Large intestine (tissue), 3 donors: ENCODE data around the gene GAB4. TPM values are rescaled to one million over a fixed set of nuclear protein-coding genes. Genes with fewer than 3 reads are reported as not detected.
A peak's percentile ranks its signal among the peaks of the same experiment; 100 is the strongest.
"Not testable (repeated sequence)": the region's sequence is repeated elsewhere in the genome, so short reads cannot be mapped to it uniquely, and the experiment has no call there.

Experiments
- DNase-seq, 2 donors: peaks; one replicate each; pipeline versions ENCODE4 v3.0.0 to v3.0.0-alpha.2; 2013
- H3K27ac ChIP-seq: one replicate; pipeline ENCODE4 v1.5.1; 2013; ENCODE audit warnings: low read length
- H3K27me3 ChIP-seq: 2 replicates; pipeline ENCODE4 v1.6.1; 2013; ENCODE audit warnings: low read length; ENCODE audit not compliant: control insufficient read depth, insufficient read depth
- H3K36me3 ChIP-seq: 2 replicates; pipeline ENCODE4 v1.6.1; 2013; ENCODE audit warnings: low read length; ENCODE audit not compliant: control insufficient read depth, insufficient read depth
- H3K4me1 ChIP-seq: one replicate; pipeline ENCODE4 v1.6.1; 2013; ENCODE audit warnings: low read length; ENCODE audit not compliant: control insufficient read depth, insufficient read depth
- H3K4me3 ChIP-seq: one replicate; pipeline ENCODE4 v1.5.1; 2013; ENCODE audit warnings: low read length
- H3K9me3 ChIP-seq: one replicate; pipeline ENCODE4 v1.6.1; 2013; ENCODE audit warnings: mild to moderate bottlenecking, low read depth, low read length, moderate library complexity; ENCODE audit not compliant: control insufficient read depth
- WGBS: methylation state at CpG from one replicate; pipeline ENCODE4 v1.1.5; 2013; ENCODE audit warnings: low lambda C conversion rate; ENCODE audit not compliant: insufficient coverage; 5-methylcytosine and 5-hydroxymethylcytosine counted together
- polyA plus RNA-seq: library from polyadenylated mRNA; unstranded; fragments of 120-200 nt; gene quantifications from one replicate; pipeline ENCODE4 v1.2.1, GENCODE V29; 2013

GAB4 gene
- polyA plus RNA-seq, 1 donor = not detected

- not testable (repeated sequence) for H3K4me3 ChIP-seq, H3K27ac ChIP-seq, DNase-seq, H3K9me3 ChIP-seq, H3K4me1 ChIP-seq, H3K36me3 ChIP-seq, H3K27me3 ChIP-seq
- no CpG with 5 or more reads among the region's 5 CpGs for WGBS
Measured at GRCh38 chr22:16937209-16937608, 70.8 kb downstream of the GAB4 start.

GRCh38 chr22:16936625-16937024 lies 71.4 kb downstream of the GAB4 start:
- Histone ChIP-seq H3K27ac (no peak overlapping the region), H3K36me3 (no peaks in the 10 kb centered on the region), H3K9me3 (no peaks in the 10 kb centered on the region), H3K4me1 (no peaks in the 10 kb centered on the region), H3K4me3 (no peak overlapping the region), H3K27me3 (no peaks in the 10 kb centered on the region)
- WGBS = 40% methylated on average over 1 of the region's 5 CpGs
- no peak for DNase-seq

GRCh38 chr22:16935209-16935608 lies 72.8 kb downstream of the GAB4 start:
- Histone ChIP-seq H3K4me1 (no peaks in the 10 kb centered on the region), H3K27ac (no peak overlapping the region), H3K27me3 (no peaks in the 10 kb centered on the region), H3K9me3 (no peaks in the 10 kb centered on the region), H3K4me3 (no peak overlapping the region), H3K36me3 (no peaks in the 10 kb centered on the region)
- no peak for DNase-seq
- WGBS = no CpG with 5 or more reads among the region's 4 CpGs

- H3K9me3 ChIP-seq = no peaks in the 10 kb centered on the region
- no peaks in the 10 kb centered on the region for H3K36me3 ChIP-seq
- H3K4me1 ChIP-seq = no peaks in the 10 kb centered on the region
- H3K4me3 ChIP-seq = no peak overlapping the region
- WGBS = no CpG with 5 or more reads among the region's 7 CpGs
- no peak for DNase-seq
- H3K27ac ChIP-seq = no peak overlapping the region
- no peaks in the 10 kb centered on the region for H3K27me3 ChIP-seq
Measured at GRCh38 chr22:16933291-16934282, 74.4 kb downstream of the GAB4 start.

- WGBS = 44% methylated on average over 2 of the region's 3 CpGs
- H3K27me3 ChIP-seq = no peaks in the 10 kb centered on the region
- no peaks in the 10 kb centered on the region for H3K4me1 ChIP-seq
- no peaks in the 10 kb centered on the region for H3K36me3 ChIP-seq
- no peak for DNase-seq
- H3K27ac ChIP-seq = no peak overlapping the region
- no peak overlapping the region for H3K4me3 ChIP-seq
- no peaks in the 10 kb centered on the region for H3K9me3 ChIP-seq
Measured at GRCh38 chr22:16932577-16932976, 75.4 kb downstream of the GAB4 start.

- H3K4me3 ChIP-seq = no peak overlapping the region
- no peaks in the 10 kb centered on the region for H3K4me1 ChIP-seq
- no peaks in the 10 kb centered on the region for H3K36me3 ChIP-seq
- DNase-seq = no peak
- H3K27ac ChIP-seq = no peak overlapping the region
- H3K9me3 ChIP-seq = no peaks in the 10 kb centered on the region
- 85% methylated on average over 2 of the region's 4 CpGs for WGBS
- no peaks in the 10 kb centered on the region for H3K27me3 ChIP-seq
Measured at GRCh38 chr22:16925407-16925966, 82.5 kb downstream of the GAB4 start.

GRCh38 chr22:16922706-16923105 lies 85.3 kb downstream of the GAB4 start:
- Histone ChIP-seq H3K27ac (no peak overlapping the region), H3K4me1 (no peaks in the 10 kb centered on the region), H3K36me3 (no peaks in the 10 kb centered on the region), H3K4me3 (no peak overlapping the region), H3K27me3 (no peaks in the 10 kb centered on the region), H3K9me3 (no peaks in the 10 kb centered on the region)
- WGBS = 0% methylated on average over 1 of the region's 1 CpG
- no peak for DNase-seq

GRCh38 chr22:16922076-16922475 lies 85.9 kb downstream of the GAB4 start:
- H3K4me1 ChIP-seq = no peaks in the 10 kb centered on the region
- H3K9me3 ChIP-seq = no peaks in the 10 kb centered on the region
- H3K27me3 ChIP-seq = no peaks in the 10 kb centered on the region
- H3K4me3 ChIP-seq = no peak overlapping the region
- H3K36me3 ChIP-seq = no peaks in the 10 kb centered on the region
- 86% methylated on average over 1 of the region's 2 CpGs for WGBS
- no peak for DNase-seq
- no peak overlapping the region for H3K27ac ChIP-seq

GRCh38 chr22:16917144-16918003 lies 90.6 kb downstream of the GAB4 start:
- H3K36me3 ChIP-seq = no peaks in the 10 kb centered on the region
- WGBS = 27% methylated on average over 3 of the region's 16 CpGs
- no peaks in the 10 kb centered on the region for H3K9me3 ChIP-seq
- peak in 1 of 2 donors; percentile 25 for DNase-seq
- no peak overlapping the region for H3K27ac ChIP-seq
- no peak overlapping the region for H3K4me3 ChIP-seq
- H3K4me1 ChIP-seq = no peaks in the 10 kb centered on the region
- no peaks in the 10 kb centered on the region for H3K27me3 ChIP-seq

GRCh38 chr22:16915701-16916100 lies 92.3 kb downstream of the GAB4 start:
- no peaks in the 10 kb centered on the region for H3K36me3 ChIP-seq
- no peaks in the 10 kb centered on the region for H3K4me1 ChIP-seq
- no CpG with 5 or more reads among the region's 2 CpGs for WGBS
- H3K4me3 ChIP-seq = no peak overlapping the region
- H3K27ac ChIP-seq = no peak overlapping the region
- no peak for DNase-seq
- H3K9me3 ChIP-seq = no peaks in the 10 kb centered on the region
- H3K27me3 ChIP-seq = no peaks in the 10 kb centered on the region
